Breast epithelium (tissue), 3 donors: ENCODE measurements around the gene RBM33.

Experiments
- POLR2A ChIP-seq: fragments of 450-650 bp; IDR thresholded peaks from one replicate; pipeline ENCODE4 v1.6.1; 2016; ENCODE audit warnings: antibody characterized with exemption, mild to moderate bottlenecking, moderate library complexity
- TF ChIP-seq, protein P1 (sequence below), 3 donors: fragments of 450-650 bp; IDR thresholded peaks; one replicate each; pipeline ENCODE4 v1.5.1; 2016 to 2017; ENCODE audit warnings: antibody characterized with exemption in 3 of 3, mild to moderate bottlenecking in 3 of 3, moderate library complexity in 3 of 3

DNA sequence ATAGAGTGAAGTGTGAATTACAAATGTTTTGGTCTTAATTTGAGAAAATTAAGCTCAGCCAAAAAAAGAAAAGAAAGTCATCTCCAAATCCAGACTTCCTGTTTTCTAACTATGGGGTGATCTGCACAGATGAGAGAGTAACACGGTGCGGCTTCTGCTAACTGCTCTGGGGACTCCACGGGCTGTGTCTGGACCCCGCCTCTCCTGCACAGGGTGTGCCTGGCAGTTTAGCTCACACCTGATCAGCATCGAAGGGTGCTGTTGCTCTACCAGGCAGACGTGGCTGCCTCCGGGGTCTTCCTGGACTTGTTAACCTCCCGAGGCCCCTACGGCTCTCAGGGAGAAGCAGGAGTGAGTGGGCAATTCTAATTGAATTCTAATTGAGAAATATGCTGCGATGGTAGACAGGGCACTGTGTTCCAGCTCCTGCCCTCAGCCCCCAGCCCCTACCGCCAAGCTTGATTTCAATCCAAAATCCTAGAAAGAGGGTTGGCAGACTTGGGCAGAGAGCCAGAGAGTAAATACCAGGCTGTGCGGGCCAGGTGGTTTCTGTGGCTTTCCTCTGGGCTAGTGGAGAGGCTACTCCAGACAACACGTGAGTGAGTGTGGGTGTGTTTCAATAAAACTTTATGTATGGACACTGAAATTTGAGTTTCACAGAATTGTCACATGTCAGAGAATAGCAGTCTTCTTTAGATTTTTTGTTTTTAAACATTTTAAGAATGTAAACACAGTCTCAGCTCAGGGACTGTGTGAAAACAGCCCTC, 154.4 kb downstream of the RBM33 start:
- no peak for TF ChIP-seq POLR2A
- TF ChIP-seq, protein P1, sequence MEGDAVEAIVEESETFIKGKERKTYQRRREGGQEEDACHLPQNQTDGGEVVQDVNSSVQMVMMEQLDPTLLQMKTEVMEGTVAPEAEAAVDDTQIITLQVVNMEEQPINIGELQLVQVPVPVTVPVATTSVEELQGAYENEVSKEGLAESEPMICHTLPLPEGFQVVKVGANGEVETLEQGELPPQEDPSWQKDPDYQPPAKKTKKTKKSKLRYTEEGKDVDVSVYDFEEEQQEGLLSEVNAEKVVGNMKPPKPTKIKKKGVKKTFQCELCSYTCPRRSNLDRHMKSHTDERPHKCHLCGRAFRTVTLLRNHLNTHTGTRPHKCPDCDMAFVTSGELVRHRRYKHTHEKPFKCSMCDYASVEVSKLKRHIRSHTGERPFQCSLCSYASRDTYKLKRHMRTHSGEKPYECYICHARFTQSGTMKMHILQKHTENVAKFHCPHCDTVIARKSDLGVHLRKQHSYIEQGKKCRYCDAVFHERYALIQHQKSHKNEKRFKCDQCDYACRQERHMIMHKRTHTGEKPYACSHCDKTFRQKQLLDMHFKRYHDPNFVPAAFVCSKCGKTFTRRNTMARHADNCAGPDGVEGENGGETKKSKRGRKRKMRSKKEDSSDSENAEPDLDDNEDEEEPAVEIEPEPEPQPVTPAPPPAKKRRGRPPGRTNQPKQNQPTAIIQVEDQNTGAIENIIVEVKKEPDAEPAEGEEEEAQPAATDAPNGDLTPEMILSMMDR (IDR thresholded peaks at IDR 0.05) = no peak
